OCI-M2 (cell line): ENCODE results near the gene LRRC47.
"Not testable (repeated sequence)": the region's sequence is repeated elsewhere in the genome, so short reads cannot be mapped to it uniquely, and the experiment has no call there.

Experiments
- DNase-seq: peaks from one replicate; lab custom pipeline; 2025; ENCODE audit not compliant: unreplicated experiment; lab: John Stamatoyannopoulos, UW

LRRC47 gene

GRCh38 chr1:3748316-3748900 lies 47.9 kb downstream of the LRRC47 start:
- DNase-seq: not testable (repeated sequence)

- no peak for DNase-seq
These were observed 48.4 kb downstream of the LRRC47 start for GRCh38 chr1:3747903-3748302.

GRCh38 chr1:3747522-3747848 lies 48.8 kb downstream of the LRRC47 start:
- DNase-seq: no peak

- no peak for DNase-seq
These were observed 49.3 kb downstream of the LRRC47 start for GRCh38 chr1:3746830-3747521.

GRCh38 chr1:3746389-3746829 lies 49.9 kb downstream of the LRRC47 start:
- no peak for DNase-seq

GRCh38 chr1:3745590-3746381 lies 50.5 kb downstream of the LRRC47 start:
- no peak for DNase-seq

- DNase-seq: no peak
These were observed 51.2 kb downstream of the LRRC47 start for GRCh38 chr1:3745071-3745470.

GRCh38 chr1:3744646-3745045 lies 51.7 kb downstream of the LRRC47 start:
- no peak for DNase-seq

GRCh38 chr1:3743826-3744225 lies 52.5 kb downstream of the LRRC47 start:
- no peak for DNase-seq

- DNase-seq: no peak
These were observed 52.9 kb downstream of the LRRC47 start for GRCh38 chr1:3743421-3743820.

GRCh38 chr1:3742439-3743298 lies 53.6 kb downstream of the LRRC47 start:
- no peak for DNase-seq

GRCh38 chr1:3741566-3742438 lies 54.5 kb downstream of the LRRC47 start:
- DNase-seq: no peak

- DNase-seq: no peak
These were observed 55.5 kb downstream of the LRRC47 start for GRCh38 chr1:3740752-3741151.

- DNase-seq: no peak
These were observed 56.3 kb downstream of the LRRC47 start for GRCh38 chr1:3740042-3740441.

- DNase-seq: no peak
These were observed 57.4 kb downstream of the LRRC47 start for GRCh38 chr1:3738943-3739342.

- DNase-seq: no peak
These were observed 59.6 kb downstream of the LRRC47 start for GRCh38 chr1:3736708-3737107.

GRCh38 chr1:3736131-3736561 lies 60.2 kb downstream of the LRRC47 start:
- DNase-seq: no peak

- DNase-seq: no peak
These were observed 60.6 kb downstream of the LRRC47 start for GRCh38 chr1:3735688-3736087.

GRCh38 chr1:3735027-3735681 lies 61.1 kb downstream of the LRRC47 start:
- DNase-seq: no peak

GRCh38 chr1:3734602-3735001 lies 61.7 kb downstream of the LRRC47 start:
- DNase-seq: no peak
